ENCODE results near the gene ZNF319. TPM values are rescaled to one million over a fixed set of nuclear protein-coding genes. Genes with fewer than 3 reads are reported as not detected.
"Not testable (repeated sequence)": the region's sequence is repeated elsewhere in the genome, so short reads cannot be mapped to it uniquely, and the experiment has no call there.

The ZNF319 gene
- polyA plus RNA-seq, 5 donors = 7.8 to 12.8 (median 9.3) TPM

DNA sequence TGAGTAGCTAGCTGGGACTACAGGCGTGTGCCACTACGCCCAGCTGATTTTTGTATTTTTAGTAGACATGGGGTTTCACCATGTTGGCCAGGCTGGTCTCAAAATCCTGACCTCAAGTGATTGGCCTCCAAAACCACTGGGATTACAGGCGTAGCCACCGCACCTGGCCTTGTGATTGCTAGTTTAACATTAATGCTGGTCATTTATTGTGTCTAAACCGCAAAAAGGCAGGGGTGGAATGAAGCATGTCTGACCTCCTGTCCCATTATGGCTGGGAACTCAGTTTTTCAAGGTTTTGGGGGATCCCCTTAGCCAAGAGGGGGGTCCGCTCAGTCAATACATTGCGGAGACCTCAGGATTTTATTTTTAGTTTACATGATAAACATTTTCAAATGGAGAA, 18.8 kb downstream of the ZNF319 start:
- no peak for DNase-seq

DNA sequence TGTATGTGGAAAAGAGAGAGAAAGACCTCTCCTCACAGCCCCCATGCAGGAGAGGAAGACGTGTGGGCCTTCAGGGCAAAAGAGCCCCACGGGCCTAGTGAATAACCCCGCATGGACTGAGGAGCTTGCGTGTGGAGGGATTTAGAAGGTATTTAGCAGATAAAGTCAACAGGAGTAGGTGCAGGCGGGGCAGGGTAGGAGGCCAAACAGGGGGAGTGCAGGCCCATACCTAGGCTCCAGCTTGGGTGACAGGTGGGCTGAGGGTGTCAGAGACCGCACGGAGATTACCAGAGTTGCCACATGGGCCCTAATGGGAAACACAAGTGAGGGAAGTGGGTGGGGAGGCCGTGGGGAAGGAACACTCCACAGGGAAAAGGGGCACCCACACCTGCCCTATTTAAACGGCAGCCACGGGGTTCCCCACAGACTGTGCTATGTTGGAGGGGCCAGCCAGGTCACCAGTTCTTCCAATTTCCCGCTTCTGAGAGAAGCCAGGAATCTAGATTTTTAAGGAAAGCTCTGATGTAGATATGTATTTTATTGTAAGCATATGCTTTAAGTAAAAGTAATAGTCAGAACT, 21.4 kb downstream of the ZNF319 start:
- DNase-seq = no peak

- not testable (repeated sequence) for DNase-seq
These were observed 22.4 kb downstream of the ZNF319 start for GRCh38 chr16:57978070-57978465.

GRCh38 chr16:57977418-57978069, 22.9 kb downstream of the ZNF319 start:
- DNase-seq = no peak

DNA sequence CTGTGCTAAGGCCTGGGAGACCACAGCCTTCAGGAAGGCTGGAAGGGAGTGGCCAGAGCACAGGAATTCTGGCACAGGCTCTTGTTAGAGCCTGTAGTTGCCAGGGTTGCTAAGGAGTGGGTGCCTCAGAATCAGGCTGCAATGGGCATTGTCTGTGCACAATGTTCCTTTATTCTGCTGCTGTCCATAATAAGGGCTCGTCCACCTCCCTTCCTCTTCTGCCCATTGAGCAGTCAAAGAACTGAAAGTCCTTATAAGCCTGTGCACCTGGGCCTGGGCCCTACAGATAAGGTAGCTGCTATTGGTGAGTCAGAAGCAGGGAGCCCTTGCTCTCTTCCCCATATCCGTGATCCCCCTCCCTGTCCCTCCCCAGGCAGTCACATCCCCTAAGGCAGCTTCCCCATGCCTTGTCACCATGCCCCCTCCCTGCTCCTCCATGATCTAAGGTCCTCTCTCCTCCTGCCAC, 24.1 kb downstream of the ZNF319 start:
- DNase-seq = no peak

- DNase-seq = no peak
These were observed 28.2 kb downstream of the ZNF319 start for GRCh38 chr16:57972306-57972705.

GRCh38 chr16:57971848-57972247, 28.6 kb downstream of the ZNF319 start:
- no peak for DNase-seq

- no peak for DNase-seq
These were observed 29.5 kb downstream of the ZNF319 start, which contains the start of gene CNGB1 for GRCh38 chr16:57970970-57971369. TSS of gene CNGB1 (minus strand) at chr16:57971128. CDS start at chr16:57967286, 3,842 bp downstream.

DNA sequence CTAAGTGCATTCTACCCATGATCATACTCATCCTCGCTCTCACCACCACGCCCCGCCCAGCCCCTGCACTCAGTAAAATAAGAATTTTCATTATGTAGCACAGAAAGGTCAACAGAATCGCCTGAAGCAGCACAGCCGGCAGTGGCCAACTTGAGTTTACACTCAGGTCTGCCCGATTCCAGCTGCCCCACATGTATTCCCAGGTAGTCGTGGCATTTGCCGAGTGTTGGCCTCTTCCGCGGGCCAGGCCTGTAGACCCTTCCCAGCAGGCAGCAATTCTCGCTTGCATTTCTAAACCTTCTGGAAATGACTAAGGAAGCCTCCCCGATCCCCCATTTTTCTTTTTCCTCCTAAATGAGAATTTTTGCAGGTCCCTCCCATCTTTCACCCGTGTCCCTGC, 30.2 kb downstream of the ZNF319 start:
- no peak for DNase-seq

GRCh38 chr16:57969451-57970123, 30.9 kb downstream of the ZNF319 start:
- no peak for DNase-seq

- DNase-seq = no peak
These were observed 32.6 kb downstream of the ZNF319 start for GRCh38 chr16:57967916-57968315.

DNA sequence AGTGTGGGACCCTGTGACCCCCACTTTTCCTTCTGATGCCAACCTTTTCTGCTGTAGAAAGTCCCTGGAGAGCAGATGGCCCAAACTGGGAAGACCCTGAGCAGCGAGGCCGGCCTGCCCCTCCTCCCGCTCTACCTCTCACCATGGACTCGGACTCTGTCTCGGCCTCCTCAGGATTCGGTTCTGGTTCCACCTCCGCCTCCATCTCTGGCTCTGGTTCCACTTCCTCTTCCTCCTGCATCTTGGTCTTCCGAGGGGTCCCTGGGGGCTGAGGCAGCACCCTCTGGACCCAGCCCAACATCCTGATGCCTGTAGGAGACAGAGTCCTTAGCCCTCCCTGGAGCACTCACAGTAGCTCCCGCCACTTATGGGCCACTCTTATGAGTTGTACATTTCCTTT, 33.5 kb downstream of the ZNF319 start:
- no peak for DNase-seq

DNA sequence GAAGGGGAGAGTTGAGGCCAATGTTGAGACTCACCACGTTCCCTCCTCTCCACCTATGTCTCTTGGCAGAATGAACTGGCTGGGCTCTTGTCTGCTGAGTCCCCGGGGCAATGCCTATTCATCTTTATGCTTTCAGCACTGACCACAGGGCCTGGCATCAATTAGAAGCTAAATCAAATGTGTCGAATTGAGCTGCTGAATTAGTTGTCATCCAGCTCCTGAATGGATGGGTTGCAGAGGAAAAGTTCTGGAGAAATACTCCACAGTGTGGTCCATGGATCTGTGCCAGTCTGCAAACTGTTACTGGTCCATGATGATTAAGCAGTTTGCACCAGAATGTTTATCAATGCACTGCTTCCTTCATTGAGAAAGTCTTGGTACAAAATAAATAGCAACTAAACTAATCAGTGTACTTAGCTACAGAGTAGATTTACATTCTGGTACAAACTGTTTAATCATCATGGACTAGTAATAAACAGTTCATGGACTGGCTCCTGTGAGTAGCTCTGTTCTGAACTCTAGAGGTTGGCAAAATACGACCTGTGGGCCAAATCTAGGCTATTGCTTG, 34.2 kb downstream of the ZNF319 start:
- DNase-seq = no peak

GRCh38 chr16:57964157-57964700, 36.2 kb downstream of the ZNF319 start:
- no peak for DNase-seq

GRCh38 chr16:57962756-57963155, 37.7 kb downstream of the ZNF319 start:
- DNase-seq = no peak

GRCh38 chr16:57962046-57962445, 38.4 kb downstream of the ZNF319 start:
- no peak for DNase-seq

DNA sequence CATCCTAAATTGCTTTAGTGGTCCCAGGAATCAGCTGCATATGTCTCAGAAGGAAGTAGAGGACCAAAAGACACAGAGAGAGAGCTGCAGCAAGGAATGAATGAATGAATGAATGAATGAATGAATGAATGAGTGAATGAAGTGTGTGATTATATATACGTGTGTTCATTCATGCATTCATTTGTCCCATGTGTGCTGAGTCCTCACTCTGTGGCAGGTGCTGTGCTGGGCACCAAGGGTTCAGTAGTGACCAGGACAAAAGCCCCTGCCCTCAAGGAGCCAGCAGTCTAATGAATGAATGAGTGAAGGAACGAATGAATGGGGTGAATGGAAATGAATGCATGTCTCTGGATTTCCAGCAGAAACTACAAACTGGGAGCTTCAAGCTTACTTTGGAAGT, 38.9 kb downstream of the ZNF319 start:
- DNase-seq = no peak

DNA sequence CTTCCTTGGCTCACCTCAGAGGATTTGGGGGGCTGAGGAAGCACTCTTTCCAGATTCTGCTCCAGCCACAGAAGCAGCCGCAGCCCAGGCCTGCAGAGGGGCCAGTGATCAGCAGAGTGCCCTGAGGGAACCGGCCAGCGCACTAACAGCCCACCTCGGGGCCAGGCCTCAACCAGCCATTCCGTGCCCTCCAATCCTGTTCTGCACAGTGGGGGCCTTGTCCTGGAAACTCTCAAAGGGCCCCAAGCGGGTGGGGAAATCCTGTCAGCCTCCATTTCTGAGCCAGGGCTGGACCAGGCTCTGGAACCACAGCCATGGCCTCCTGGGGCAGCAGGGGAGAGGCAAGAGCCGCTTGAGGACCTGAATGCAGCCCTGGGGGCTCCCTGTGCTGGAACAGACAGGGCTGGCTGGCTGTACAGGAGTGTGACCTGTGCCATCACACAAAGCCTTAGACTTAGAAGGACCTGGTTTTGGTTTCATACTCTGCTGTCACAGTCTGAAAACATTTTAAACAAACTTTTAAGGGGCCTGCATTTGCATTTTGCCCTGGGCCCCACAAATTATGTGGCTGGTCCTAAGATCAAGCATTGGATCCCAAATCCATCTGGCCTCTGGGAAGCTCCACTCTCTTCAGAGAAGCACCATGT, 39.5 kb downstream of the ZNF319 start:
- DNase-seq = no peak

- DNase-seq = no peak
These were observed 40.2 kb downstream of the ZNF319 start for GRCh38 chr16:57960310-57960709.

DNA sequence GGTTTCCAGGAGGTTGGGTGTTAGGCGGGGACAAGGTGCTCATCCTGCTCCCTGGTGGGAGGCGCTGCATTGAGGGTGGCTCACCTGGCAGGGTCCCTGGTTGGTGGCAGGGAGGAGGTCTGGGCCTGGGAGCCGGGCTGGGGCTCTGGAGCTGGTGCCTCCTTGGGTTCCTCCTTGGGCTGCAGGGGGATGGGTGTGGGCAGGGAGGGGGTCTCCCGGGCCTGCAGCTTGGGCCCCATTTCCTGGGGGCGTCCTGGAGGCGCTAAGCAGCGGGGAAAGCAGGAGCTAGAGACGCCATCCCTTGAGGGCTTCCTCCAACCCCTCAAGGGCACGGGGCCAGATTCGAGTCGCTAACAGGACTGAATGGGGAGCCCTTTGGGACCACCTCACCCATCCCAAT, 40.7 kb downstream of the ZNF319 start:
- DNase-seq = no peak

GRCh38 chr16:57959121-57959520, 41.4 kb downstream of the ZNF319 start:
- DNase-seq = no peak

DNA sequence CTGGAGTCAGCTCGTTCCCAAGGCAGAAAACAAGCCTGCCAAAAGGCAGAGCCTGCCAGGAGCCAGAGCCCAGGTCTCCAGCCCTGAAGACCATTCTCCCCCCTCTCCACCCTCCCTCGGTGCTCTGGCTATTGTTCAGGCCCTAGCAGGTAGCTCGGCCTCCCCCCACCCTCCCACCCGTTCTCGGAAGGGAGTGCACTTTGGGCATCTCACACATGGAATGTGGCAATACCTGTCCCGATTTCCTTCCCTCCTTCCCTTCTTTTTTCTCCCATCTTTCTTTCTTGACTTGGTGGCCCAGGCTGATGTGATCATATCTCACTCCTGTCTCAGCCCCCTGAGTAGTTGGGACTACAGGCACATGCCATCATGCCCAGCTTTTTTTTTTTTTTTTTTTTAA, 41.9 kb downstream of the ZNF319 start:
- no peak for DNase-seq

Data from right lung (tissue), 5 donors.